Skin of body (tissue), 2 donors: ENCODE measurements around the gene MOSMO. TPM values are rescaled to one million over a fixed set of nuclear protein-coding genes. Genes with fewer than 3 reads are reported as not detected.

Source experiments
- DNase-seq: peaks from one replicate; lab custom pipeline; 2025; lab: John Stamatoyannopoulos, UW
- total RNA-seq: library from RNA; depleted of rRNA; stranded (reverse); fragments of >200 nt; gene quantifications from one replicate; pipeline ENCODE4 v1.2.3, GENCODE V29; 2014

Gene MOSMO
- 13.6 TPM for total RNA-seq

DNA sequence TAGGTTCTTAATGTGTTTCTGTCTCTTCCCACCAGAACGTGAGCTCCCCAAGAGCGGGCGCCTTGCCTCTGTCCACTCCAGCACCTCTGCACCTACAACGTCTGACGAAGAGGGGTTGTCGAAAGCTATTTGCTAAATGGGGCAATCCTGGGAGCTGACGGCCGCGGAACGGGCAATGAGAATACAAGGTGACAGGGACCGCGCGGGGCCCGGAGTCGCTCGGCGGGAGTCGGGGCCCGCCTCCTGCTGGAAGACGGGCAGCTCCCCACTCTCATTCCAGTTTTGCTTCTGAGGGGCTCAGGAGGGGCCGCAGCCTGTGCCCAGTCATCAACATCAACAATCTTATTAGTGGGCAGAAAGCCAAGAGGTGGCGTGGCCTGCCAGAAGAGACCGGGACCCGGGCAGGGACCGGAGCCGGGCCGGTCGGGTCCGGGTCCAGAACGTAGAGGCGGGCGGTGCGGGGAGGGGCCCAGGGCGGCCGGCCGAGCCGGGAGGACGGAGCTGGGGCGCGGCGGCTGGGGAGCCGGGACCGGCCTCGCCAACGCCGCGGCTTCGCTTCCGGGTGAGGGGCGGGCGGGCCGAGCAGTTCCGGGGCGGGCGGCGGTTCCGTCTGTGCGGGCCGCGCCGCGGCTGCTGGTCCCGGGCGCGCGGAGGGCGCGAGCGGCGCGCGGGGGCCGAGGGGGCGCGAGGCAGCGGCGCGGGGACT is at the start of gene MOSMO:
Gene MOSMO, plus strand, starts transcription at position 603 of the 706 bp plus-strand sequence. CDS start 191 bp downstream, outside the sequence.
- no peak for DNase-seq

DNA sequence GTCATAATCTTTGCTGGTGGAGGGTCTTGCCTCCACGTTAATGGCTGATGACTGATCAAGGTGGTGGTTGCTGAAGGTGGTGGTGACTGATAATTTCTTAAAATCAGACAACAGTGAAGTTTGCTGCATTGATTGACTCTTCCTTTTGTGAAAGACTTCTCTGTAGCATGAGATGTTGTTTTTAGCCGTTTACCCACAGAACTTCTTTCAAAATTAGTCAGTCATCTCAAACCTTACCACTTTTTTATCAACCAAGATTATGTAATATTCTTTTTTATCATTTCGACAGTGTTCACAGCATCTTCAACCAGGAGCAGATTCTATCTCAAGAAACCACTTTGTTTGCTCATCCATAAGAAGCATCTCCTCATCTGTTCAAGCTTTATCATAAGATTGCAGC is 48.9 kb upstream of the MOSMO start:
- no peak for DNase-seq

DNA sequence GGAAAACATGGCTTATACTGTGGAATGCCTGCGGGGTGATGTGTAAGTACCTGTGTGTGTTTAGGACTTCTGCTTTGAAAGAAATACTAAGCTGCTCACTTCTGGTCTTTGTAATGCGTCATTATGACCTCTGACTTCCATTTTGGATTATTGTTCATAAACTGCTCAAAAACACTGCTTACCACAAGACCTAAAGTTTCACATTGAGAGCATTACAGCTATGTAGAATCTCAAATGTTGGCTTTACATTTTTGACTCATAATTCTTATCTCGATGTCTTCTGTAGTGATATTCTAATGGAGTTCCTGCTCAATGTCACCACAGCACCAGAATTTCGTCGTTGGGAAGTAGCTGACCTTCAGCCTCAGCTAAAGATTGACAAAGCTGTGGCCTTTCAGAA is 45.4 kb upstream of the MOSMO start:
- no peak for DNase-seq

DNA sequence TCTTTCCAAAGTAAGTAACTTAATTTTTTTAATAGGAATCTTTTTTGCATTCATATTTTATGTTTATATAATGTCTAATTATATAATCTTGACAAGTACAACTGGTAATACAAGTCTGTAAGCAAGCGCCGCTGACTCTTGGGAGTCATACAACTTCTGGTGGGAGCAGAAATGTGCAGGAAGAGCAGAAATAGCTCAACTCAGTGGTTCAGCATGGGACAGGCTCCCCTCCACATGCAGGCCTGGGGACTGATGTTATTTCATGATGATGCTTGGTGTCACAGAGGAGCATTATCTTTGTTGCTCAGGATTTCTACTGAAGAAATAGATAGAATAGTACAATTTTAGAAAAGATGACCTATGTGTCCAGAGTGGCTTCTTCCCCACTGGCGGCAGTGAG is 44.0 kb upstream of the MOSMO start:
- no peak for DNase-seq

DNA sequence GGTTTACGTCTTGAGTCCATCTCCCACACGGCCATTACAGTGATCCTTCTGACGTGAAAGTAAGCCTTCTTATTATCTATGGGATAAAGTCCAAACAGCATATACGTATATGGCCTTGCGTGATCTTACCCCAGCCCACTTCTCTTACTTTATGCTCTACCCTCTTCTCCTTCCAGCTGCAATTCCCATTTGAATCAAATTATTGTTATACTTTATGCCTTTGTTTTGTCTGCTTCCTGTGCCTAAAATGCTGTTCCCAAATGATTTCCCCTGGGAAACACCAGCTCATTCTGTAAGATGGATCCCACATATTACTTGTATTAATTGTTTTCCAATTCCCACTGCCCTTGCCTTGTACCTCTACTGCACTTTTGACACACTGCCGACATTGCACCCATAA is 43.6 kb upstream of the MOSMO start:
- DNase-seq: no peak

DNA sequence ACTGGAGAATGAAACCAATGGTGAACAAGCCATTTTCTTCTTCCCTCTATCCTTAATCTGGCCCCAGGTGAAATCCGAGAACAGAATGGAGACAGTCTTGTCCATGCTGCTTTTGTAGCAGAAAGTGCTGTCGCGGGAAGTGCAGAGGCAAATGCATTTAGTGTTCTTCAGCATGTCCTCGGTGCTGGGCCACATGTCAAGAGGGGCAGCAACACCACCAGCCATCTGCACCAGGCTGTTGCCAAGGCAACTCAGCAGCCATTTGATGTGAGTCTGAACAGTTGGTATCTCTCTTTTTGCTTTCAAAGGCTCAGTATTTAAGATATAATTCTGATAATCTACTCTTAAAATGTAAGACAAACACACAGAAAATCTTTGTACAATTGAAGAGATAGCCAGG is 36.1 kb upstream of the MOSMO start:
- no peak for DNase-seq

DNA sequence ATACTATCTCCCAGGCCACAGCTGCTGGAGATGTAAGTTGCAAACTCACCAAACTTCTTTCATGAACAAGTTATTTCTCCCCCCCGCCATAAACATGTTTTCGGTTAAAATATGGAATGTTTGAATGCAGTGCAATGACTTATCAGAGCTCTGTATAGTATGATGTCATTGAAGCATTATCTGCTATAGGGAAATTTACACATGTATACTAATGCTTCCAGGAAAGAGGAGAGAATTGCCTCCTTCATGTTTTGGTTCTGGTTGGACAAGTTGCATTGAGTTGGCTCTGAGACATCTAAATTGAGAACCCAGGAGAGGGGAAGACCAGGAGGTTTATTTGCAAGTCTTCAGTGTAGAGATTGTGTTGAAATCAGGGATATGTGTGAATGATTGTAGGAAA is 34.0 kb upstream of the MOSMO start:
- no peak for DNase-seq

DNA sequence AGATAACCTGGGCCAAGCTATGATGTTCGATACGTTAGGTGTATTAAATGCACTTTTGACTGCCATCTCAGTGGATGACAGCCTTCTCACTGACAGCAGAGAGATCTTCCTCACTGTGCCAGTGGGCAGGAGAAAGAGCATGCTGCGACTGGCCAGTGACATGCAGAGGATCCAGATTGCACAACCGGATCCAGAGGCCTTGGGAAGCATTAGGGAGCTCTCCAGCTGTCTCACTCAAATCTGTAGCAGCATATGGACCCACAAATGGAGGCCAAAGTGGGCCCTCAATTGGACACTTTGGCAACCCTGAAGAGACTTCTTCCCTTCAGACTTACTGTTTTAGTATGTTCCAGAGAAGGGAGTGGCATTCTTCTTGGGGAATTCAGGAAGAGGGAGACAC is 27.9 kb upstream of the MOSMO start:
- no peak for DNase-seq

DNA sequence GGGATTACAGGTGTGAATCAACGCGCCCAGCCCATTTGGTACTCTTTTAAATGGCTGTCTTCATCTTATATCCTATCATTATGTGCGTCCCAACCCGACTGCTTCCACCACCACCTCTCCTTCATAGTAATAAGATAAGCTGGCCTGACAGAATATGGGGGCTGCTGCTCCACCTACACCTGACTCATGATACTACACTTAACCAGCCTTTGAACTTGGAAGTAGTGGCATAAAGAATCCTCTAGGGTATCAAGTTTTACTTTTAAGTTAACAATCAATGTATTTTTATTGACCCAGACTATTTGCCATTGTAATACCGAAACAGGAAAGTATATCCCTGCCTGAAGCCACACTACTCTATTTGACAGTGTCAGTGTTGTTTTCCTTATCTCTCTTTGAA is 25.8 kb upstream of the MOSMO start:
- no peak for DNase-seq

DNA sequence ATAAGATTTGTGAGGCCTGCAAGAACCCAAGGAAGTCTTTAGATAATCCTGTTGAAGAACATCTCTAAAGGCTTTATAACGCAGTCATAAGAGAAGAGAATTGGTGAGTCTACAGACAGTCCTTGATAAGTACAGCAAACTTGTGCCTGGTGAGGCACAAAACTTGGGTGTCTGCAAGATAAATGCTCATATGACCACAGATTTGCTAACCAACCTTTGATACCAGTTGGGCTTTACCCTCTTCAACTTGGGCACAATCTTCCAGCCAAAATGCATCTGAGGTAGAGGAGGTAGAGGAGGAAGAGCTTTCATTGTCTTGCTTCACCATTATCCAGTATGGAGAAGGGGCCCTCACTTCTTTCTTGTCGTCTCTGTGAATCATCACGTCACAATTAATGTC is 23.8 kb upstream of the MOSMO start:
- DNase-seq: no peak

DNA sequence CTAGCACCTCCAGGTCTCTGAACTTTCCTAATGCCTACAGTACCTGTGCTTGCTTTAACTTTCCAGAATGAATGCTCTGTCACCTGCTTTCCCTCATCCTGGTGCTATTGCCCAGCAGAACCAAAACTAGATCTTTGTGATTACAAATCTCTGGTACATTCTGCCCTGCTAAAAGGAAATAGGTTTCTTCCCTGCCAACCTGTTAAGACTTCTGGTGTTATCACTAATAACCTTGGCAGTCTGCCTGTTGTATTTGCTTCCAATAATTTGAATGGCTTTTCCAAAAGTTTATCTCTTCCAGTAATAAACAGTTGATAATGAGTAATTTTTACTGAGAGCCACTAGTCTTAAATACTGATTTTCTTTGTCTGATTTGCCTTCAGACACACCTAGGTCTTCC is 22.4 kb upstream of the MOSMO start:
- DNase-seq: no peak

DNA sequence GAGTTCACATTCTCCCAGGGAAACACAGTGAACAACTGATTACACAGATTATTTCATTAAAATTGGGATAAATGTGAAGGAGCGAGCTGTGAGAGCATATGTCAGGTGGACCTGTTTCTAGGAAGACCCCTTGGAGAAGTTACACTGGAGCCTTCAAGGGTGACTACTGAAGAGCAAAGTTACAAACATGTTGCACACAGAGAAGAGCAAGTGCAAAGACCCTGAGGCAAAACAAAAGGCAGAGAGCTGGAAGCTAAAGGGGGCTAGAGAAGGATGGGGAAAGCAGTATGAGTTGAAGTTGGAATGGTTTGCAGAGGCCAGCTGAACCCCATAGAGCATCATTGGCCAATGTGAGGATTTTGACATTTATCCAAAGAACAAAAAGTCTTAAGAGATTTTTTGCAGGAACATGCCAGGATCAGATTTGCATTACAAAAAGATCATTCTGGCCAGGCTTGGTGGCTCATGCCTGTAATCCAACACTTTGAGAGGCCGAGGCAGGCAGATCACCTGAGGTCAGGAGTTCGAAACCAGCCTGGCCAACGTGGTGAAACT is 21.1 kb upstream of the MOSMO start:
- DNase-seq: no peak

DNA sequence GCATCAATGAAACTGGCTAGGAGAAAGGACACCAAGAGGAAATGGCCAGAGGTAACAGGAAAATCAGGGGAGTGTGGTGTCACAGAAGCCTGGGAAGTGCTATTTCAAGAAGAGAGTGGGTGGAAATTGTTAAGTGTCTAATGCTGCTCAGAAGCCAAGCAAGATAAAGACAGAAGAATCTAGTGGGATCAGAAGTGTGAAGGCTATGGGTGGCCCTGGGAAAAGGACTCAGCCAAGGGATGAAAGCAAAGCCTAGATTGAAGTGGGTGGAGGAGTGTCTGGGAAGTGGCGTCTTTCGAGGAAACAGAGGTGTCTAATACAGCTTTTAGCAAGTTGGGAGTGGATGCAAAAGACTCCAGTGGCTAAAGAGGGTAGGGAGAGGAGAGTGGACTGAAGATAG is 20.4 kb upstream of the MOSMO start:
- no peak for DNase-seq

DNA sequence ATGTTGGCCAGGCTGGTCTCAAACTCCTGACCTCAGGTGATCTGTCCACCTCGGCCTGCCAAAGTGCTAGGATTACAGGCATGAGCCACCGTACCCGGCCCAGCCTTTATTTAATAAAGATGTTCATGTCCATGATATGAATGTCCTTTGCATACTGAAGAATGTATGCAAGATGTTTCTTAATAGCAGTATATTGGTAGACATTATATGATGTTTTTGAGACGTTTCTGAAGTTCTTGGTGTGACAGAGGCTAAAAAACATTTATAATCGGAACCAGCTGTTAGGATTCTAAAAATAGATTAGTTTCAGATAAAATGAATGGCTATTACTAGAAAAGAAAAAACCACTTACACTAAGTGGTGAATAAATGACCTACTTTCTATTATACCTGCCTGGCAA is 18.8 kb upstream of the MOSMO start:
- no peak for DNase-seq

DNA sequence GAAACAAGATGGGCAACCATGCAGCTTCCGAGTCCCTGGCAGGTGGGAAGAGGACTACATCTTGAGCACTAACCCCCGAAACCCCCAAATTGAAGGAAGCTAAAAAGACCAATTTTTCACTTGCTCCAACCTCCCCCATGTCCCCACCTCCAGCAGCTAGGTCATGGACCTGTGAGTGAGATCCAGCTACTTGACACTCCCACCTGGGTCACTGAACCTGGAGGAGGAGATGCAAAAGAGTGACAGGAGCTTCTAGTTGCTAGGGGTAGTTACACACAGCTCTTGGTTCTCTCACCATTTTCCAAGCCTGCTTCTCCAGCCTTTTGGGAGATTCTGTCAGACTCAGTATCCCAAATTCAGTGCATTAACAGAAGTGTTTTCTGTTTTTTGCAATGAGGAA is 18.2 kb upstream of the MOSMO start:
- DNase-seq: no peak

DNA sequence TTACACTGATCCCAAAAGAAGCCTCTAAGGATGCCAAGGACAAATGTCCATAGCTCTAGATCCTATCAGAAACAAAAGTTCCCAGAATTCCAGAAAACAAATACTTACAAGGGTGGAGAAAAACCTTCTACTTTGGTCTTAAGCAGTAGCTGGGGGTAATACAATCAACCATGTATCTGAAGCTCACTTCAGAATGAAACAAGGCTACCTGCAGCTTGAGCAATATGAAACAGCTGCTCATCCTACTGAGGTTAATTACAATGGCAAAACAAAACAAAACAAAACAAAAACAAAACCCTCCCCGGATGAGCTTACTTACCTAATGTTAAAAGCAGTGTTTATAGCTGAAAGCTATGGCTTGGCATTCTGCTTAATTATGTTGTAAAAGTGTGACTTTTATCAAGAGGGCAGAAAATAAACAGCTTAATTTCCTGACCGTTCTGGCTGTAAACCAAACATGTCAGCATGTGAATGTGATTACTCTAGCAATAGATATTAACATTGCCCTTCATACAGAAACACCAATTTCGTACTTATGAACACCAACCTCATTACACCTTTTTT is 17.4 kb upstream of the MOSMO start:
- DNase-seq: no peak

DNA sequence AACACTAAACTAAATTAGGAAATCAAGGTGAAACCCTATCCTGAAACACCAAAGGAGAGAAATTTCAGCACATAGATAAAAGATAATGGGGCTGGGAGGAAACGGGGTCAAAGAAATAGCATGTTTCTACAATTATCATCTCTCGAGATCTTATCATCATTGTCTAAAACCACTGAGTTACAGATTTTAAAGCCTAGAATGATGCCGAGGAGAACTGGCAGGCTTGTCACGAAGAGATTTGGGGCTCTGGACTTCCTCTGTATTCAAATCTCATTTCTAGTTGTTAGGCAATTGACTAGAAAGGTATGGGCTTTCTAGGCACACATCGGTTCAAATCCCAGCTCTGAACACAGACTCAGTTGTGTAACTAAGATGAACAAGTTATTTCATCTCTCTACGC is 16.3 kb upstream of the MOSMO start:
- no peak for DNase-seq

DNA sequence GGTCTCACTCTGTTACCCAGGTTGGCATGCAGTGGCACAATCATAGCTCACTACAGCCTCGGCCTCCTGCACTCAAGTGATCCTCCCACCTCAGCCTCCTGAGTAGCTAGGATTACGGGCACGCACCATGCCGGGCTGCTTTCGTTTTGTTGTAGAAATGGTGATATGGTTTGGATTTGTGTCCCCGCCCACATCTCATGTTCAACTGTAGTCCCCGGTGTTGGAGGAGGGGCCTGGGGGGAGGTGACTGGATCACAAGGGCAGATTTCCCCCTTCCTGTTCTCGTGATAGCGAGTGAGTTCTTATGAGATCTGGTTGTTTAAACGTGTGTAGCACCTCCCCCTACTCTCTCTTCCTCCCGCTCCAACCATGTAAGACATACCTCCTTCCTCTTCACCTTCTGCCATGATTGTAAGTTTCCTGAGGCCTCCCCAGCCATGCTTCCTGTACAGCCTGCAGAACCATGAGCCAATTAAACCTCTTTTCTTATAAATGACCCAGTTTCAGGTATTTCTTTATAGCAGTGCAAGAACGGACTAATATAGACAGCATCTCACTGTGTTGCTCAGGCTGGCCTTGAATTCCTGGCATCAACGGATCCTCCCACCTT is 12.9 kb upstream of the MOSMO start:
- DNase-seq: no peak

DNA sequence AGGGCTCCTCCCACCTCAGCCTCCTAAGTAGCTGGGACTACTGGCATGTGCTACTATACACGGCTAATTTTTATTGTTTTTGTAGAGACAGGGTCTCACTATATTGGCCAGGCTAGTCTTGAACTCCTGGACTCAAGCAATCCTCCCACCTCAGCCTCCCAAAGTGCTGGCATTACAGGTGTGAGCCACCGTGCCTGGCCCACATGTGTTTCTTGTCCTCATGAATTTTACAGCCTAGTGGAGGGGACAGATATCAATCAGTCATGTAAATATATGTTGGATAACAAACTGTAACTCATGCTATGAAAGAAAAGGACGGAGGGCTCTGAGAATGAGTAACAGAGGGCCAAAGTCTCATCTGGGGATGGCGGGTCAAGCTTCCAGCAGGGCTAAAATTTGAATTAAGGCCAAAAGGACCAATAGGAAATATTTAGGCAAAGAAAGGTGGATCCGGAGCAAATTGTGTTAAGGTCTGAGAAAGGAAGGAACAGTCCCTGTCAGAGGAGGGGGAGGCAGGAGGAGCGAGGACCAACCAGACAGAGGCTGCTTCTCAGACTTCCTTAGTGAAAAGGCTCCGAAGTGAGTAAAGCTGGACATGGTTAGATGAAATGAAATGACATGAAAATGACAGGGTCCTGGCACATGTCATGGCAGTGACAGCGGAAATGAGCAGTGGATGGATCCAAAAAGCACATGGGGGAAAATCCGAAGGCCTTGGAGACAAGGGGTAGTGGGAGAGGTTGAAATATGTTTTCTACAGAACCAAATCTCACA is 10.8 kb upstream of the MOSMO start:
- DNase-seq: no peak

DNA sequence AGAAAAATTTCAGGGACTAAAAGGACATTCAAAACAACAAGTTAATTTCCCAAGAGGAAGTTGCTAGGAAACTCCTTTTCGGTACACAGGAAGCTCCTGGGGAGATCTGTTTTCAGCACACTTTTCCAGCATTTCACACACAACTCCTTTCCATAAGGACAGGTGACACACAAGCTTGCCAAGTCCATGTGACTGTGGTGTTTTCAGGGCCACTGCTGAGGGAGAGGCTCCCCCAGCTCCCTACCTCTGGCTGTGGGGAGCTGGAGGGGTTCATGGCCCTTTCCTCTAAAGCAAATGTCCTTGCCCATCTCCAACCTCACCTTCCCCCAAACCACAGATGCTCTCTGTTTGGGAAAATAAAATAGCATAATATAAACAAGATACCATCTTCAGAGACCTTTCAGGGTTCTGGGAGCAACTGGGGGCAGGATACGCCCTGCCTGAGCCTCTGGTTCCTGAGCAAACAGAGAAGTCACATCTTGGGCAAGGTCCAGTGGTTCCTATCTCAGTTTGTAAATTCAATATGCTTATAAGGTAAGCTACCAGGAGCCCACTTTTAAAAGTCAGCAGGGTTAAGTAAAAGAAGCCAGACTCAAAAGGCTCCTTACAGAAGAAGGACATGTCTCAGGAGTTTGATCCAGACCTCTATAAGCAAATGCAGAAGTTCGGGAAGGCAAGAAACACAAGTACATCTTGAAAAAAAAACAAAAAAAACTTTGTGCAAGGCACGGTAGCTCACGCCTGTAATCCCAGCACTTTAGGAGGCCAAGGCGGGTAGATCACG is 10.0 kb upstream of the MOSMO start:
- no peak for DNase-seq

DNA sequence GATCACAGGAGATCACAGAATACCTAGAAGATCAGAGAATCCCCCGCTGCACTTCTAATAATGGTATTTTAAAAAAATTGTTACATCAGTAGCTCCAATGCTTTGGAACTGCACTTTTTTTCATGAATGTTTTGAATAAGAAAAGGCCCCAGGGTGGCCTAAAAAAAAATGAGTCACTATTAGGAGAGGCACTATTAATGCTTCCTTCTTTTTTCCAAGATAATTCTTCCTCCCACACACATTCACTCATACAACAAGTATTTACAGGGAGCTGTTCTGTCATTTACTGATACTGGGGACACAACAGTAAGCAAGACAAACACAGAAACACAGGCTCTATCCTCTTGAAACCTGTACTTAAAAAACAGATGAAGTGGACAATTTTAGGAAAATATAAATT is 6.3 kb upstream of the MOSMO start:
- no peak for DNase-seq
